Stimulated activated CD8-positive, alpha-beta memory T cell treated with anti-CD3 and anti-CD28 coated beads, Interleukin-15, amount 100 ng/mL, for 24 hours (primary cell): ENCODE results near the gene WIPF1.
"Not testable (repeated sequence)": the region's sequence is repeated elsewhere in the genome, so short reads cannot be mapped to it uniquely, and the experiment has no call there.

Experiments
- DNase-seq: peaks from one replicate; pipeline ENCODE4 v3.0.0-alpha.2; 2020; ENCODE audit warnings: low read depth

The WIPF1 gene

DNA sequence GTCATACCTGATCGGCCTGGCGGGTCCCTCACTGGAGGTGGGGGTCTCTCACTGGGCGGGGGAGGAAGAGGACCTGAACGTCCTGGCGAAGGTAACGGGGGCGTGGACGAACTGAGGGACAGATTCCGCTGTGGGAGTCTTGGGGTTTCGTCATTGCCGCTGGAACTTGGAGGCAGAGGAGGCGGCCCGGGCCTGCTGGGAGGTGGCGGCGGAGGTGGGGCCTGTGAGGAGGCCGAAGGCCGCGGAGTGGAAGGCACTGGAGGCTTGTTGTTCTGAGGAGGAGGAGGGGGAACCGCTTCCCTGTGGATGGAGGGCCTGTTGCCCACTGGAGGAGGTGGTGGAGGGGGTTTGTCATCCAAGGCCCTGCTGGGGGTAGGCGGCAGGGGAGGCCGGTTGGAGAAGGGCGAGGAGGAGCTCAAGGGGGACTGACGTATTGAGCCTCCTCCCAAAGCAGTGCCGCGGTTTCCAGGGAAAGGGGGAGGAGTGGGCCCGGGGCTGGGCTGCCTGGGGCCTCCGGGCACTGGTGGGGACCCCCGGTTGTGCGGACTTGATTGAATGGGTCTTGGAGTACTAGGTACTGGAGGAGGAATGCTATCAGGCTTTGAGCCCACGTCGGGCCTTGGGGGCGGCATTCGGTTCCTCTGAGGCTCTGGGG, 25.8 kb downstream of the WIPF1 start:
- no peak for DNase-seq

DNA sequence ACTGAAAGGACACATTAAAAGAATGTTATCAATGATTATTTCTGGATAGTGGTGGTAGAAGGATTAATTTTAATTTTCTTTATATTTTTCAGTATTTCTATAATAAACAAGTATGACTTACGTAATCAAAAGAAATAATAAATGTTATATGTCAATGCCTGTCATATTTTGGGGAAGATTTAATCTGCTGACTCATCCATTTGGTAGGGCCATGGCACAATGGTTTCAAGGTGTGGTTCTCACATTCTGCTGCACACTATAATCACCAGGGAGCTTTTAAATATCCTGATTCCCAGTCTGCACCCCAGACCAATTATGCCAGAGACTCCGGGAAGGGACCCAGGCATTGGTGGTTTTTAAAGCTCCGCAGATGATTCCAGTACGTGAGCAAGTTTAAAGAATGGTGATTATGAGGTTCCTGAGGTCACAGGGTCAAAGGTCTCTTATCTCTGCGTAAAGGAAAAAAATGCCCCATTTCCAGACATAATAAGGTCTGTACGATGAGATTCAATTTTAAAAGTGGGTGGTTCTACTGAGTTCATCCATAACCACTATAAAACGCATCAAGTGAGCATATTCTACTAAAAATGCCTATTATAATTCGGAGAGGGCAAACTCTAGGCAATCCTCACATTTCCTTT, 27.2 kb downstream of the WIPF1 start:
- no peak for DNase-seq

DNA sequence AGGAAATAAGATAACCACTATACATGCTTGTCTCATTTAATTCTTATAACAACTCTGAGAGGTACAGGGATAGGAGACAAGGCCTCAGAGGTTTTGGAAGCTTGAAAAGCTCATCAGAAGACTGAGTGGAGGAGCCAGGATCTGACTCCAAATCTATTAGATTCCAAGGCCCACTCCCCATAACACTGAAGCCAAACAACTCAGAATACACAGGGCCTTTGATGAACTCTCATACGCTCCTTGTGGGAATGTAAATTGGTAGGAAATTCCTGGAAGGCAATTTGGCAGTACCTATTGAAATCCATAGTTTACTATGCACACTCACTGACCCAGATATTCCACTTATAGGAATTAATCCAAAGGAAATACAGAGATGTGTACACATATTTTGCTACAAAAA, 27.9 kb downstream of the WIPF1 start:
- no peak for DNase-seq

DNA sequence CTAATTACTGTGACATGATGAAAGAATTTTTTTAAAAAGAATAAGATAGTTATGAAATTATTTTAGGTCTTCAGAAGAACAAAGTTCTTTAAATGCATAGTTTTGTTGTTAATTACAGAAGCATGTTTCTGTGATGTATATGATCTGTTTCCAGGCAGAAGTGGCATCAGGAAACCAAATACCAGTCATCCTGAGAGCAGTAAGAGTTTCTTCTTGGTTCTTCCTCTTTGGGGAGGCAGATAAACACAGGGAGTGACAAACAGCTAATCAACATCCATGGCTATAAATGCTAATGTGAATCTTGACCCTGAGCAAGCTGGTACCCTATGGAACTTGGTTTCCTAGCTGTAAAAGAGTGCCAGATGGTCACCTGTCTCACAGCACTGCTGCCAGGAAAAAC, 29.2 kb downstream of the WIPF1 start:
- DNase-seq, result no peak

DNA sequence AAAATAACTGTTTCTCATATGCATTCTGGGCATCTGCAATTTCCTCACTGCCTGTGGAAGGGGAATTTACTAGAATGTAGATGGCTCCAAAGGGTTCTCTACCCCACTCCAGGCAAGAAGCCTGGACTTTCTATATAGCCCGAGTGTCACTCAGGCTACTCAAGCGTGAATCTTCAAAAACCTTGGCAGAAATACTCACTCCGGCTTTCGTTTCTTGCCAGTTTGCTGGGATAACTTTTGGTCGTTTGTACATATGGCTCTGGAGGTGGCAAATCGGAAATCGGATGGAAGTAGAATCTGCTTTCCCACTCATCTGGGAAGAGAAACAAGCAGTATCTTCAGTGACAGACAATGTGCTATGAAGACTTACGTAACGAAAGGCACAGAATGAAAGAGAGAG, 30.7 kb downstream of the WIPF1 start:
- DNase-seq, result no peak

DNA sequence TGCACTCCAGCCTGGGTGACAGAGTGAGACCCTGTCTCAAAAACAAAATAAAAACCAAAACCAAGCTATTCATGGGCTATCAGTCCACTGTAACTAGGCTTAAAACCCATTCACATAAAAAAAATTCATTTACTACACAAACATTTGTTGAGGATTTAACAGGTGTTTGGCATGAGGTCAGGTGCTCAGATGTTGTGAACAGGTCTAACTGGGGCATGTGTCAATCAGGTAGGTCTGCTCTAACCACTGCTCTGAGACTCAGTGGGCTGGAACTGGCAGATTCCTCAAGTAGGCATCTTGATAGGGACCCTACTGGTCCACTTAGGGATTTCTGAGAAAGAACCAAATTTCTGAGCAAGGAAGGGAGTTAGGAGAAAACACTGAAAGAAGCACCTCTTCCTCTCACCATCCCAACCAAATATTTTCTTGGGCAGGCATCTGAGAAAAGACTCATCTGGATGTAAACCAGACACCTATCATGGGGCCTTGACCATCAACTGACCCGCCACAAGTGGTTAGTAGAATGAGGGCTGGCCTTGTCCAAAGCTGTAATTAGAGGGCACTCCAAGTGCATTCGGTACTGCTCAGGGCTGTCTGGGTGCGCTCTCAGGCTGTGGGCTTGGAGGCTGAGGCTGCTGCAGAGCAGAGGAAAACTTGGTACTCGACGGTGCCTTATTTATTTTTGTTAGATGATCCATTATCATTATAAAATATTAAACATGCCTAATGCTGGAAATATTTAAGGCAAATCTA, 33.9 kb downstream of the WIPF1 start:
- no peak for DNase-seq

DNA sequence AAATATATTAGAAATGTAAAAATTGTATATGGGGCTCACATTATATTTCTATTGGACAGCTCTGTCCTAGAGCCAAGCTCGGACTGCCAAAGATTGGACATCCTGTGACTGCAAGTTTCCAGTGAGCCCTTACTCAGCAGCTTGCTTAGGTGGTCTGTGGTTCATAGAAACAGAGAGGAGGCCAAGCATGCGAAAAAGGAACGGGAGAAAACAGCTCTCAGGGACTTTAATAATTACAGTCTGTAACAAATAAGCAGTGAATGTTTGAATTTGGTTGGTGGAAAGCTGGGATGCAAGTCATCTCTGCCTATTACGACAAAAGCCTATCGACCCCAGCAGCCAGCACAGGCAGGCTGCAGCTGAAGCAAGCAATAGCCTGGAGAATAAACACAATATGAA, 35.6 kb downstream of the WIPF1 start:
- DNase-seq, result no peak

DNA sequence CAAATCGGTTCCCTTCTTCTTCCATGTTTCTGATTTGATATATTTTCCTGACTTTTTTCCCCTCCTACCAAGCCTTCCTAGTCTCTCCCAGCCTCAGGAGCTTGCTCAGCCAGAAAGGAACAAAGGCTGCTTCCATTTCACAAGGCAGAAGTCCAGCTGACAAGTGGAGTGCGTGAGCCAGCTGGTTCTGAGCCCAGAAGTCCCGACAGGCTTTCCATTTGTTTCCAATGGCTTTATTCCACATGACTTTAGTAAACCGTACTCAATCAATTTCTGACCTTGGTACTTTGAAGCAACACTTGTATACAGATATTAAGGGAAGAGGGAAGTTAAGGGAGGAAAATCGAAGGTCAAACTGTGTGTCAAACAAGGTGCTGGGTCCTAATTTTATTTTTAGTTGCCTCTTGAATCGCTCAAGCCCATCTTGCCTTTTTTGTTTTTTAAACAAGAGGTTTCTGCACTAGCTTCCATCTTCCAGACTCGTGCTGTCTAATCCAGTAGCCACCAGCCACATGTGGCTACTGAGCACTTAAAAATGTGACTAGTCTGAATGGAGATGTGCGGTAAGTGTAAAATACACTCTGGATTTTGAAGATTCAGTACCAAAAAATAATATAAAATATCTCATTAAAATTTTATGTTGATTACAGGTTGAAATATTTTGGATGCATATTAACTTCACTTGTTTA, 36.2 kb downstream of the WIPF1 start:
- DNase-seq, result no peak

DNA sequence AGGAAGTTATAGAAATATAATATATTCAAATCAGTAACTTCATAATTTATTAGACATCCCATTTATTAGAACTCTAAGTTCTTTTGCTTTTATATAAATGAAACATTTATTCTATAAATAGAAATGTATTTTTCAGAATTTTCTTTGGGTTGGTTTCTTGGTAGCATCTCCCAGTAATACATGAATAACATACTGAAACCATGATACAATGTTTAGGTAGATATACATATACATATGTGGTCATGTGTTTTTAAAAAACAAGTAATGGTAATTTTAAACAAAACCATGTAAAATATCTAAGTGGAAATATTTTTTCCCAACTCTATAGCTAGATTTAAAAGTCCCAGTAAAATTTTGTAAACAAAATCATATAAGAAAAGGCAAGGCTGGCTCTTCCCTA, 36.9 kb downstream of the WIPF1 start:
- no peak for DNase-seq

DNA sequence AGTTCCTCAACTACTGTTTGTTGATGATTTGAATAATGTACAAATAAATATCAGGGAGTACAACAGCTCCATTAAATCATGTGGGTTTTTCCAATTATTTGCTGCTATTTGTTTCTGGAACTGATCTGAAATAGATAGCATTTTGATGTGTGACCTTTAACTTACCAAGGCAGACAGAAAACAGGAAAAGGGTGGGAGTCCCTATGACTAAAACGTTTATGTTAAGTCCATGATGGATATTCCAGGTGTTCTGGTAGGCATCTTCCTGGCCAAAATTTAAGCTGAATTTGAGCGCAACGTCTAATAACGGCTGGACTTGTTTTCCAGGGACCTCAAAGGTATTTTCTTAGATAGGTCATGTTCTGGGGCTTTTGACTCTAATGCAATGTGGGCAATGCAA, 41.6 kb downstream of the WIPF1 start:
- no peak for DNase-seq

DNA sequence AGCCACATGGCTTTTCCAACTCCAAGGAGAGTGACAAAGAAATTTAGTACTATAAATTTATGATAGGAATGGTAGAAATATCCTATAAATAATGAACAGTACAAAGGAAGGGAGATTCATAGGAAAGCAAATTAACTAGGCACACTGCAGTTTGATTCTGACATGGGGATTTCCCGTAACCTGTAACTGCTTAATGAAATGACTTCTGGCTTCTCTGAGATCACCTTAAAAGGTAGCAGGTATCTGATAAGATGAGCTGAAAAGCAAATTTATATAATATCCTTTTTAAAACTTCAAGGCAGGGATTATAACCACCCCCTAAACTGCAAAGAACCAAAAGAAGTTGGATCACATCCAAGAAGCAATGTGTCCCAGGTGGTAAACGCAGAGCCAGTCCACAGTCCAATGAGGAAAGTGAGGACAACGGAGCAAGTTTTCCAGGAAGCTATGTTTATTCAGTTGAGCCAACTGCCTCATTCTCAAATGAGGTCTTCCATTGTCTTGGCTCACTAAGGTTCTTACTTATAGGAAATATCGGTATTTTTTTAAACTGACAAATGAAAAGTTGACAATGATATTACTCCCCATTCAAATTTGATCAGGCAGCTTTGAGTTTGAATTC, 43.0 kb downstream of the WIPF1 start:
- no peak for DNase-seq

DNA sequence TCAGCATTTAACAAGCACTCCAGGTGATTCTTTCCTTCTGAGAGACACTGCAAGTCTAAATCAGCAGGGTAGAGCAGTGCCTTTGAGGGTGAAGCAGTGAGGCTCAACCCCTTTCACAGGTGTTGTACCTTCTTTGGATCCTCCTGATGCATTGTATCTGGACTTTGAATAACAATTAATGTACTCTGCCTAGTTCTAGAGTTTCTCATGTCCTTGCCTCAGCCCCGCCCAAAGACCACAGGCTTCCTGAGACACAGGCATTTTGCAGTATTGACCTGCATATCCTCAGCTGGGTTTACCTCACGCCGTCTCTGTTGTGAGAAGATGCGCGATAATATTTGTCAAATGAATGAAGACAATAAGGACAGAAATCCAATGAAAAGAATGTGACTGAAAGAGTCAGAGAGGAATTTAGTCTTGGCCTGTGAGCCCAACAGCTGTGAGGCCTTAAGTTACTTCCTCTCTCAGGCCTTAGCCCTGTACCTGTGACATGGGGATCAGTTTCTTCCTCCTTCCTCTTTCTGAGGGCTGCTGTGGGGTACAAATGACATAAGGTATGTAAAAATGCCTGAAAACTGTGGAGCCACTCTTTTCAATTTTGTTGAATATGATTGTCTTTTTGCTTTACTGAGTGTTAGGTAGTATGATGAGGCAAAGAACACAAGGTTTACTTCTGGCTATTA, 43.7 kb downstream of the WIPF1 start:
- no peak for DNase-seq

DNA sequence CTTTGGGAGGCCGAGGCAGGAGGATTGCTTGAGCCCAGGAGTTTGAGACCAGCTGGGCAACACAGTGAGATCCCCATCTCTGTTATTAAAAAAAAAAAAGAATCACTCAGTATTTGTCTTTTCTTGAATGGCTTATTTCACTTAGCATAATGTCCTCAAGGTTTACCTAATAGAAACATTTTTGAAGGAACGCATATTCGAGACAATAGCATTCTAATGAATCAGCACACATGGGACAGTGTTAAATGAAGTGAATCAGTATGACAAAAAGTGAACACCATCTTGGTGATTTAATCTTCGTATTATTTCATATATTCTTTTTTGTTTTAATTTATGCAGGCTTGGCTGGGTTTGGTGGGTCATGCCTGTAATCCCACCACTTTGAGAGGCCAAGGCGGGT, 44.7 kb downstream of the WIPF1 start:
- DNase-seq, result no peak

DNA sequence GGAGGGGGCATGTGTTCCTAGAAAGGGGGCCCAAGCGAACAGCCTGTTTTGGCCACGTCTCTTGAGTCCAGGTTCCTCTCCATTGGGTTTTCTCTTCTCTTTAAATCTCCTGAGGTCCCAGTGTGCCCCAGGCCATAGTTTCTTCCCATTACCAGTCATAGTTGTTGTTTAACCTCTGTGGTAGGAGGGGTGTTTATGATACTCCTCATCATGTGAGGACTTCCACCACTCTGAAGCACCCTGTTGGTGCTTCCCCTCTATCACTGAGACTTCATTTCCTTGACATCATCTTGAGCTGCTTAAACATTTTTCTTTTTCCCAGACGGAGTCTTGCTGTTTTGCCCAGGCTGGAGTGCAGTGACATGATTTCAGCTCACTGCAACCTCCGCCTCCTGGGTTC, 45.9 kb downstream of the WIPF1 start:
- DNase-seq, result no peak

DNA sequence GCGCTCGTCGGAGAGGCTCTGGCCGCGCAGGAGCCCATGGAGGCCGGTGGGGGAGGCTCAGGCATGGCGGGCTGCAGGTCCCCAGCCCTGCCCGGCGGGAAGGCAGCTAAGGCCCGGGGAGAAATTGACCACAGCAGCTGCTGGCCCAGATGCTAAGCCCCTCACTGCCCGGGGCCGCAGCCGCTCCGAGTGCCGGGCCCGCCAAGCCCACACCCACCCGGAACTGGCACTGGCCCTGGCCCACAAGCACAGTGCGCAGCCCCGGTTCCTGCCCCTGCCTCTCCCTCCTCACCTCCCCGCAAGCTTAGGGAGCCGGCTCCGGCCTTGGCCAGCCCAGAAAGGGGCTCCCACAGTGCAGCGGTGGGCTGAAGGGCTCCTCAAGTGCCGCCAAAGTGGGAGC, 49.0 kb downstream of the WIPF1 start:
- DNase-seq, result not testable (repeated sequence)

DNA sequence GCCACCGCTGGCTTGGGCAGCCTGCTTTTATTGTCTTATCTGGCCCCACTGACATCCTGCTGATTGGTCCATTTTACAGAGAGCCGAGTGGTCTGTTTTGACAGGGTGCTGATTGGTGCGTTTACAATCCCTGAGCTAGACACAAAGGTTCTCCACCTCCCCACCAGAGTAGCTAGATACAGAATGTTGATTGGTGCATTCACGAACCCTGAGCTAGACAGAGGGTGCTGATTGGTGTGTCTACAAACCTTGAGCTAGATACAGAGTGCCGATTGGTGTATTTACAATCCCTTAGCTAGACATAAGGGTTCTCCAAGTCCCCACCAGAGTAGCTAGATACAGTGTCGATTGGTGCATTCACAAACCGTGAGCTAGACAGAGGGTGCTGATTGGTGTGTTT, 49.6 kb downstream of the WIPF1 start:
- not testable (repeated sequence) for DNase-seq

DNA sequence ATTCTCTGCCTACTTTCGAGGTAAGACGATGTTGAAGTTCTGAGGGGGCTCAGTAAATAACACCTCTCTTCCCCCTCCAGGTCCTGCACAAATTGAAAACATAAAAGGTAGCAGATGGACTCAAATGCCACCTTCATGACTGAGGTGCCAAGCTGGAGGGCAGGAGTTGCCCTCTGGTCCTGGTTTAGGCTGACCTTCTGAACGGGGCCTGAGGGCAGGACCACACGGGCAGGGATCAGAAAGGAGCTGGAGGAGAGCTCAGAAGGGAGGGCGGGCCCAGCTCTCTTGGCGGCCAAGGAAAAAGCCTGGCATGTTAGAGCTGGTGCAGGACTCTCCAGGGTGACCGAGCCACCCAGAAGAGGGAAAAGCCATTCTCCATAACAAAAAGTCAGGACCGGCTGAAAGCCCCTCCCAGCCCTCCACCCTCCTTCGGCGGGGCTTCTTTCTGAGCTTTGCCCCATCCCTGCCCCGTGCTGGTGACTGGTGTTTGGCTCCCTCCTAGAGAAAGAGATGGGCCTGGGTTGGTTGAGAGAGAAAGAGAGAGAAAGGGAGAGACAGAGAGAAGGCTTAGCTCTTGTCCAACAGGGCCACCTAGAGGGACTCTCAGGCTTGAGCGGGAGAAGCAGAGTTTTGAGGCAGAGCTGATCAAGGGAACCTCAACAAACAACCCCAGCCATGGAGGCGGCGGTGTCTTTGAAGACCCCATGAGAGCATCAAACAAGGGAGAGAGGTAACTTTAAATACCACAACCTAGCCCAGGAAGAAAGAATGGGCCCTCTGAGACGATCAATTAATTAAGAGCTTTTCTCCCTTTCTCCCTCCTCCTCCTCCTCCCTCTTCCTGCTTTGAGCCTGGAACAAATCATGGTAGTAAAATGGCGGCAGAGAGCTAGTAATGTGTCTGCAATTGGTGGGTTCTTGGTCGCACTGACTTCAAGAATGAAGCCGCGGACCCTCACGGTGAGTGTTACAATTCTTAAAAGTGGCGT, 50.8 kb downstream of the WIPF1 start:
- DNase-seq, result no peak

DNA sequence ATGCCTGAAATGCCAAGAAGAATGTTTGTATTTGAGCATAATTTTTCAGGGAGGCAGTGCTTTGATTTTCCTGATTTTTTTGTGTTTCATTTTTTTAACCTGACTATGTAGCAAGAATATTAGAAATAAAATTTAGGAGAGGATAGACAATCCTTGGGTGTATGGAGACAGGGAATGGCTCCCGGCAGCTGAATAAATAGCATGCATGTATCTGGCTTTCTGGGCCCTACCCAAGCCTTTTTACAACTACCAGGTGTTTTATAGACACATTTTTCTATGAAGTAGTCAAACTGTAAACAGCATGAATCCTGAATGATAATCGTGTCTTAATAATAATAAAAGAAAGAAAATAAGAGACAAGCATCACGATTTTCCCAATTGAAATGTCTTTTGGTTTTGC, 52.4 kb downstream of the WIPF1 start:
- DNase-seq, result no peak

DNA sequence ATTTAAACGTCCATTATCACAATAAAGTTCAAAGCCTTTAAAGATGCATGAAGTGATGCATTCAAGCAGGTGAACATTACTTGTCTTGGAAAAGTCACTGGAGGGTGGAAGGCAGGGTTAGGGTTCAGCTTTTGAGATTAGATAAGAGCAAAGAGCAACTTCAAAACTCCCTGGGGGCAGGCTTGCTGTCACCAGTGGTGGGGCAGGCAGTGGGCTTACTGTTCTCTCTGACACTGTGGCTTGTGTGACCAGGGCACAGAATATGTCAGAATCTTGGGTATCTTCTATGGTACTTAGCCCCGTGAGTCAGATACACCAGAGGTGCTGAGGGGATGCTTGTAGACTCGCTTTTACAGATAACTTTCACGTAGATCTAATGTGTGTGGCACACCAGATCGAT, 52.8 kb downstream of the WIPF1 start:
- DNase-seq, result no peak

DNA sequence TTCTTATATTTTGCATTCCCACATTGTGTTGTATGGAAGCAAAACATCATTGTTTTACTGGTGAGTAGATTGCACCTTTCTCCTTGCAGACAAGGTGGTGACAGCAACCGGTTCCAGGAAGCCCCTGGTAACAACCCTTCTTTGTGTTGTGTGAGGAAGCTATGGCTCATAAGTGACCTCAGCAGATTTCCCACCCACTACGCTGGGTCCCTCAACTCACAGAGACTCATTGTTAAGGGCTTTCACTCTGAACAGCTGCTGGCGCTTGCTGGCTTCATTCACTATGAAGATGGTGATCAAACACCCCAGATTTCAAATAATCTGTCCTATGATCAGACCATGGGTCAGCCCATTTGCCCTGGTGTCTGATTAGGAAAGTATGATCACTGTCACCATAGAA, 53.4 kb downstream of the WIPF1 start:
- no peak for DNase-seq

DNA sequence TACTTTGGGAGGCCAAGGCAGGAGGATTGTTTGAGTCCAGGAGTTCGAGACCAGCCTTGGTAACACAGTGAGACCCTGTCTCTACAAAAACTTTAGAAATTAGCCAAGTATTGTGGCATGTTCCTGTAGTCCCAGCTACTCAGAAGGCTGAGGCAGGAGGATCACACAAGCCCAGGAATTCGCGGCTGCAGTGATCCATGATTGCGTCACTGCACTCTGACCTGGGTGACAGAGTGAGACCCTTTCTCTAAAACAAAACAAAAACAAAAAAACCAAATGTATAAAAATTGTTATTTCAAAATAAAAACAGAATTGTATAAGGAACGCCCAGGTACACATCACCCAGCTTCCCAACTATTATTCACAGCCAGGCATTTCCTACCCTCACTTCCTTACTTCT, 56.7 kb downstream of the WIPF1 start:
- DNase-seq, result no peak
